GM12891 (cell line): Measurements from ENCODE around the gene PDGFRB.

ENCODE experiments used
- POLR2A ChIP-seq: IDR thresholded peaks from 2 replicates; pipeline ENCODE4 v1.6.1; 2011; ENCODE audit warnings: low read depth, low read length, control low read depth
- POLR2AphosphoS5 ChIP-seq: IDR thresholded peaks from 2 replicates; pipeline ENCODE4 v1.6.1; 2011; ENCODE audit warnings: low read depth, low read length, control low read depth
- POU2F2 ChIP-seq: IDR thresholded peaks from 2 replicates; pipeline ENCODE4 v1.6.1; 2011; ENCODE audit warnings: low read depth, mild to moderate bottlenecking, control low read depth, low read length, moderate library complexity
- SPI1 ChIP-seq: IDR thresholded peaks from 2 replicates; pipeline ENCODE4 v1.6.1; 2011; ENCODE audit warnings: low read depth, low read length, control low read depth
- TAF1 ChIP-seq: IDR thresholded peaks from 2 replicates; pipeline ENCODE4 v1.6.1; 2011; ENCODE audit warnings: low read depth, low read length, control low read depth

DNA sequence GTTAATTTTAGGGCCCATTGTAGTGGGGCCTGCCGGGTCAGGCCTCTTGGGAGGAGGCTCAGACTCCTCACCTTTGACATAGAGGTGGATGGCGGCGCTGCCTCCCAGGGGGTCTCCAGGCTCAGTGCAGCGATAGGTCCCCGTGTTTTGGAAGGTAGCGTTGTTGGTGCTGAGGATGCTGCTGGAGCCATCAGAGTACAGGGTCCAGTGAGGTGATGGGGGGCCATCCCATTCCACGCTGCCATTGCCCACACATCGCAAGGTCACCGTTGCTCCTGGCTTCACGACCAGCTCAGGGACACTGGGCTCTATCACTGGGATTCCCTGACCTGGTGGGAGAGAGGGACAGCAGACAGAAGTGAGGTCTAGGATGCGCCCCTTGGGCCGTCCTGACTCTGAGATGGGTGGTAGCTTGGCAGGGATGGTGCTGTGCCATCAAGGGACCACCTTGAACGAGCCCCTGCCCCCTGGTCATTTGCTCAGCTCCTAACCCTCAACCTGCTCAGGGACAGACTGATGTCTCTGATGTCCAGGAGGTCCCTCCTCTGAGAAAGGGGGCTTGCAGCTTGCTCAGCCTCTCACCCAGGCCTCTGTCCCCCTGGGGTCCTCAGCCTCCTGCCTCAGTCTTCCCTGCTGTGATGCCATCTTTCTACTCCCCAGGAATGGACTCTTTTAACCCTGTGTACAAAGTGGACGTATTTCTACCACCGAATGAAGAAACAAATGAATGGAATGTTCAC, 74.8 kb downstream of the PDGFRB start:
- TF ChIP-seq POLR2AphosphoS5 (no peak), POLR2A (no peak), SPI1 (no peak), TAF1 (no peak), POU2F2 (no peak)
